ENCODE results near the gene DMRT3. TPM values are rescaled to one million over a fixed set of nuclear protein-coding genes. Genes with fewer than 3 reads are reported as not detected.

Gene DMRT3
- total RNA-seq, 2 donors from 2014 or later: 0.28 TPM; not detected in 1

DNA sequence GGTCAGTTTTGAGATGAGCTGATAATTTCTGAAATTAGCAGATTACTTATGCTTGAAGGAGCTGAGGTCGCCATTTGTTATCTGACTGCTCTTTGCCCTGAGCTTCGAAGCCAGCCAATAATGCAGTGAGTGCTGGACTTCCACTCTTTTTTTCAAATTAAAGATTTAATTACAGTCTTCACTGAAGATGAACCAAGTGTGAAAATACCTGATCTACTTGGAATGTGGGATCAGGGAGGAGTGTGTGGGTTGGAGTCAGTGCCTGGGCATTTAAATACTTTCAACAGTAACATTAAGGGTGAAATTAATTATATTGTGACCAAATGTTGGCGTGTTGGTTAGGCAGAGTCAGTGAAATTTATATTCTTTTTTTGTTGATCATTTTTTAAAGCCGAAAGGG lies 23.9 kb upstream of the DMRT3 start:
- TF ChIP-seq, protein P1, sequence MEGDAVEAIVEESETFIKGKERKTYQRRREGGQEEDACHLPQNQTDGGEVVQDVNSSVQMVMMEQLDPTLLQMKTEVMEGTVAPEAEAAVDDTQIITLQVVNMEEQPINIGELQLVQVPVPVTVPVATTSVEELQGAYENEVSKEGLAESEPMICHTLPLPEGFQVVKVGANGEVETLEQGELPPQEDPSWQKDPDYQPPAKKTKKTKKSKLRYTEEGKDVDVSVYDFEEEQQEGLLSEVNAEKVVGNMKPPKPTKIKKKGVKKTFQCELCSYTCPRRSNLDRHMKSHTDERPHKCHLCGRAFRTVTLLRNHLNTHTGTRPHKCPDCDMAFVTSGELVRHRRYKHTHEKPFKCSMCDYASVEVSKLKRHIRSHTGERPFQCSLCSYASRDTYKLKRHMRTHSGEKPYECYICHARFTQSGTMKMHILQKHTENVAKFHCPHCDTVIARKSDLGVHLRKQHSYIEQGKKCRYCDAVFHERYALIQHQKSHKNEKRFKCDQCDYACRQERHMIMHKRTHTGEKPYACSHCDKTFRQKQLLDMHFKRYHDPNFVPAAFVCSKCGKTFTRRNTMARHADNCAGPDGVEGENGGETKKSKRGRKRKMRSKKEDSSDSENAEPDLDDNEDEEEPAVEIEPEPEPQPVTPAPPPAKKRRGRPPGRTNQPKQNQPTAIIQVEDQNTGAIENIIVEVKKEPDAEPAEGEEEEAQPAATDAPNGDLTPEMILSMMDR (IDR thresholded peaks at IDR 0.05): no peak

DNA sequence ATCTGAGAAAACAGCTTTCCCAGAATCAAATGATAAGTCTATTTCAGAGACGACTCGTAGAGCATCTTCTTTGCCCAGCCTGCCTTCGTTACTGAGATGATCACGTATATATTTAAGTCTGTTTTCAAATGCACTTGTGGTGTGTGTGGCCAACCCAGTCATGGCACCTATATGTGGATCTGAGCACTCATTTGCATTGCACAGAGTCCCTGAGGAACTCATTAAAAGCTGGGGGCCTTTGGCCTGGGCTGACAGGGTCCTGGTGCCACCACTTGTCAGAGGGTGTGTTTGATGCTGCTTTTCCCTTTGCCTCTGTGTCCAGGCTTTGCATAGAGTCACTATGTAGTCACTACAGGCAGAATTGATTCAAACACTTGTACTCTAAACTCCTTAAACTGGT lies 17.4 kb upstream of the DMRT3 start:
- Histone ChIP-seq H3K27me3 (replicated peaks; ENCODE audit: insufficient read depth) (no peaks in the 10 kb centered on the region), H3K27ac (no peak overlapping the region), H3K4me1 (ENCODE audit: control insufficient read depth in 1 of 2, low read depth in 2 of 2) (no peaks in the 10 kb centered on the region), H3K9me3 (no peaks in the 10 kb centered on the region), H3K4me3 (no peak overlapping the region), H3K36me3 (no peaks in the 10 kb centered on the region)
- no peak for ATAC-seq (ENCODE audit: insufficient number of reproducible peaks, low FRiP score, low read depth)
- TF ChIP-seq, protein P1 (IDR thresholded peaks at IDR 0.05): no peak
- DNase-seq (ENCODE audit: low spot score): no peak

More for the DNA sequence above, 23.9 kb upstream of the DMRT3 start:
- Histone ChIP-seq H3K4me3 (no peak overlapping the region), H3K9me3 (no peaks in the 10 kb centered on the region), H3K27ac (no peak overlapping the region), H3K36me3 (no peaks in the 10 kb centered on the region), H3K27me3 (replicated peaks; ENCODE audit: insufficient read depth) (no peaks in the 10 kb centered on the region), H3K4me1 (ENCODE audit: control insufficient read depth in 1 of 2, low read depth in 2 of 2) (no peaks in the 10 kb centered on the region)
- DNase-seq (ENCODE audit: low spot score): no peak
- ATAC-seq (ENCODE audit: insufficient number of reproducible peaks, low FRiP score, low read depth): no peak

DNA sequence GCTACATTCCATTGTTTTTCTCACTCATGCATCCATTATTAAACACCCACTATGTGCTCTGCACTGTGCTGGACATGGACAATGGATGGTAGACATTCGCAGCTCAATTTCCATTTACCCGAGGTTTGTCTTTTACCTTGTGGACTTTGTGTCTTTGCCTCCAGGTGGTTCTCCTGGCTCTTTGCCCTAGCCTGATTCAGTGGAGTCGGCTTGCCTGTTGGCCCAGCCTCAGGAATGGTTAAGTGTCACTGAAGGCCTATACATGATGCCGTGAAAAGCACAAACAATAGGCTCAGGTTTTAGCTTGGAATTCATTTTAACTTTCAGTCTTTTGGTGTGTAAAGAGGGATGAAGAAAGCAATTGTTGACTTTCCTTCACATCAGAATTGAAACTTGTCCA lies 16.5 kb upstream of the DMRT3 start:
- Histone ChIP-seq H3K27me3 (replicated peaks; ENCODE audit: insufficient read depth) (no peaks in the 10 kb centered on the region), H3K27ac (no peak overlapping the region), H3K9me3 (no peaks in the 10 kb centered on the region), H3K36me3 (no peaks in the 10 kb centered on the region), H3K4me1 (ENCODE audit: control insufficient read depth in 1 of 2, low read depth in 2 of 2) (no peaks in the 10 kb centered on the region), H3K4me3 (no peak overlapping the region)
- ATAC-seq (ENCODE audit: insufficient number of reproducible peaks, low FRiP score, low read depth) (no peak), DNase-seq (ENCODE audit: low spot score) (no peak)
- TF ChIP-seq, protein P1 (IDR thresholded peaks at IDR 0.05): no peak

DNA sequence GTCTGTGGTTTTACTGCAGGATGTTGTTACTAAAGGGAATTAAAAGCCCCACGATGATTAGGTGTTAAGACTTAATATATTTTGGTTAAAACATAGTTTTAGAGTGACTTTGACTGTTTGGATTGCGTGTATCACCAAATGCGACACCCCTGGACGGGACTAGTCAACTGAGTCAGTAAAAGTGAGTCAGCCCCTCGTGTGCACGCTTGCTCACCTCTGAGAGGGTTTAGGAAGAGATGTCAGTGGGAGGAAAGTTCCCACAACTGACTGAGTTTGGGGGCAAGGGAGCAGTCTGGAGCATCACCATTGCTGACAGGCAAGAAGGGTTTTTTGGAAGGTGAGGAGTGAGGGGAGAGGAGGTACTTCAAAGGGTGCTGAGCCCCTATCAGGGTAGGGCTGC lies 14.4 kb upstream of the DMRT3 start:
- H3K27me3 ChIP-seq (replicated peaks; ENCODE audit: insufficient read depth): no peaks in the 10 kb centered on the region

DNA sequence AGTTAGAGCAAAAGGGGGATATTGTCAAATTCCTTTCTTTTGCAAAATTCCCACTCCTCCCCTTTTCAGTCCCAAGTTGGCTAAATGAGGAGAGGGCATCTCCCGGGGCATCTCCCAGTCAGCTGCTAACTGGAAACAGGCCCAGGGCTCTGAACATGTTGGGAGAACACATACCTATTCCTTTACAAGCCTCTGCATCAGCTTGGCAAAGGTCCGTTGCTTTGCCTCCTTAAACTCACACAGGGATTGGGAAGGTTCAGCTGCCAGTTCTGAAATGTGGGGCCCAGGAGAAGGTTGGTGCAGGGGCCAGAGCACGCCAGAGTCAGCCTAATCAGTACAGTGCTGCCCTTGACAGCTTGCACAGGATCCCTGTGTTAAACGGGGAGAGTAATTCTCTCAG lies 11.0 kb upstream of the DMRT3 start:
- ATAC-seq (ENCODE audit: insufficient number of reproducible peaks, low FRiP score, low read depth) (no peak), DNase-seq (ENCODE audit: low spot score) (no peak)
- peaks cover 8% of the 10 kb centered on the region for H3K27me3 ChIP-seq (replicated peaks; ENCODE audit: insufficient read depth)

More for the DNA sequence above, 14.4 kb upstream of the DMRT3 start:
- H3K9me3 ChIP-seq: no peaks in the 10 kb centered on the region
- DNase-seq (ENCODE audit: low spot score) (no peak), ATAC-seq (ENCODE audit: insufficient number of reproducible peaks, low FRiP score, low read depth) (no peak)
- H3K27ac ChIP-seq: no peak overlapping the region
- H3K4me1 ChIP-seq (ENCODE audit: control insufficient read depth in 1 of 2, low read depth in 2 of 2): no peaks in the 10 kb centered on the region
- no peak overlapping the region for H3K4me3 ChIP-seq
- TF ChIP-seq, protein P1 (IDR thresholded peaks at IDR 0.05): no peak
- H3K36me3 ChIP-seq: no peaks in the 10 kb centered on the region

More for the DNA sequence above, 11.0 kb upstream of the DMRT3 start:
- Histone ChIP-seq H3K4me3 (no peak overlapping the region), H3K9me3 (no peaks in the 10 kb centered on the region), H3K27ac (no peak overlapping the region), H3K4me1 (ENCODE audit: control insufficient read depth in 1 of 2, low read depth in 2 of 2) (no peaks in the 10 kb centered on the region), H3K36me3 (no peaks in the 10 kb centered on the region)
- TF ChIP-seq, protein P1 (IDR thresholded peaks at IDR 0.05): no peak

Data from thoracic aorta (tissue), 2 donors.